Stimulated activated CD4-positive, alpha-beta T cell treated with anti-CD3 and anti-CD28 coated beads, Interleukin-1b, Interleukin-23, amount 100 ng/mL, for 4 hours (primary cell): ENCODE measurements around the gene CYP27B1.
"Not testable (repeated sequence)": the region's sequence is repeated elsewhere in the genome, so short reads cannot be mapped to it uniquely, and the experiment has no call there.

ENCODE experiments used
- DNase-seq, 2 donors: peaks; one replicate each; pipeline ENCODE4 v3.0.0-alpha.2; 2020; ENCODE audit warnings: low read depth in 2 of 2

CYP27B1 gene

GRCh38 chr12:57722716-57723629 lies 43.9 kb downstream of the CYP27B1 start:
- no peak for DNase-seq

GRCh38 chr12:57721846-57722608 lies 44.9 kb downstream of the CYP27B1 start:
- DNase-seq: not testable (repeated sequence)

- no peak for DNase-seq
Observed at GRCh38 chr12:57720606-57721595, 46.0 kb downstream of the CYP27B1 start.

- no peak for DNase-seq
Observed at GRCh38 chr12:57719777-57720605, 46.9 kb downstream of the CYP27B1 start.

DNA sequence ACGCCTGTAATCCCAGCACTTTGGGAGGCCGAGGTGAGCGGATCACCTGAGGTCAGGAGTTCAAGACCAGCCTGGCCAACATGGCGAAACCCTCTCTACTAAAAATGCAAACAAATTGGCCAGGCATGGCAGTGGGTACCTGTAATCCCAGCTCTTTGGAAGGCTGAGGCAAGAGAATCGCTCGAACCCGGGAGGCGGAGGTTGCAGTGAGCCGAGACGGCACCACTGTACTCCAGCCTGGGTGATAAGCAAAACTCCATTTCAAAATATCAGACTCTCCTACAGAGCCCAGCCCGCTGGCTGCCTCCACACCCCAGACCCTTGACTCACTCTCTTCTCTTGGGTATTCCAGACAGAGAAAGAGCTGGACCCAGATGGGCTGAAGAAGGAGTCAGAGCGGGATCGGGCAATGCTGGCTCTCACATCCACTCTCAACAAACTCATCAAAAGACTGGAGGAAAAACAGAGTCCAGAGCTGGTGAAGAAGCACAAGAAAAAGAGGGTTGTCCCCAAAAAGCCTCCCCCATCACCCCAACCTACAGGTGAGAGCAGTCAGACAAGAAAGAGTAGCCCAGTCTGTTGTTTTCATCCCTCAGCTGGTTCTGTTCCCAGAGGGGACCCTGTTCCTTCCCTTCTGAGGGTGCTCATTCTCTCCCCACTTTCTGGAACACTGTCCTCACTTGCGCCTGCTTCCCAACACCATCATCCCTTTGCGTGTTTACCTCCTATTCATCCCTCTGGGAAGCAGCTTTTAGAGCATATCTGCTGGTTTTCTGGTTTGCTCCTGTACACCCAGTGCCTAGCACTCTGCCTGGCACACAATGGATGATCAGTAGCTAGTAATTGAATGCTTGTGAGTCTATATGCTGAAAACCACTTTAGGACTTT lies 48.0 kb downstream of the CYP27B1 start:
- DNase-seq: no peak

DNA sequence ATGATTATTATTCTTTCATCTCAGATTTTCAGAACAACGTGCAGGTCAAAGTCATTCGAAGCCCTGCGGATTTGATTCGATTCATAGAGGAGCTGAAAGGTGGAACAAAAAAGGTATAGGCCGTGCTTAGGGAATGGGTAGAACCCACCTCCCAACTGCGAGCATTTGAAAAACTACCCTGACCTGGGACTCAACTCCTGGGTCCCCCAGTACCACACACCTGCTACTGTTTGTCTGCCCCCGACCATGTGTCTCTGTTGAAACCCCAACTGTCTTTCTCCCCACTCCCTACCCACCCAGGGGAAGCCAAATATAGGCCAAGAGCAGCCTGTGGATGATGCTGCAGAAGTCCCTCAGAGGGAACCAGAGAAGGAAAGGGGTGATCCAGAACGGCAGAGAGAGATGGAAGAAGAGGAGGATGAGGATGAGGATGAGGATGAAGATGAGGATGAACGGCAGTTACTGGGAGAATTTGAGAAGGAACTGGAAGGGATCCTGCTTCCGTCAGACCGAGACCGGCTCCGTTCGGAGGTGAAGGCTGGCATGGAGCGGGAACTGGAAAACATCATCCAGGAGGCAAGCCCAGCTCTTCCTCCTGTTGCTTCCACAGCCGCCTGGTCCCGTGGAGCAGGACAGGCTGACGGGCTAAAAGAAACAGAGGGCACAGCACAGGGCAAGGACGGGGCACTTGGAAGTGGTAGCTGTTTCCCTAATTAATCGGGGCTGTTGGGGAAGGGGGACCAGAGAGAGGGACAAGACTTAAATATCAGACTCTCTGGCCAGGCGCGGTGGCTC lies 48.8 kb downstream of the CYP27B1 start:
- DNase-seq: no peak

DNA sequence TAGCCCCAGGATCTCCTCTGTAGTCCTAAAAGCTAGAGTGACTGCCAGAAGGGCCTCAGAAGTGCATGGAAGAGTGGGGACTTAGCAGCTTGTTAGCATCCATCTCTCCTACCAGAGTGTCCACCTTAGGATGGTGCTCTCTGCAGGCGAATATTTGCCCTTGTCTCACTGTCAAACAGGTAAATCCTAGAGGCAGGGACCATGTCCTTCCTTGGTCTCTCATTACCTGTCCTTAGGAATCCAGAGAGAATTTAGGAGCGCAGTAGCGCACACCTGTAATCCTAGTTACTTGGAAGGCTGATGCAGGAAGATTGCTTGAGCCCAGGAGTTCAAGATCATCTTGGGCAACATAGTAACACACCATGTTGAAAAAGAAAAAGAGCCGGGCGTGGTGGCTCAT lies 49.7 kb downstream of the CYP27B1 start:
- no peak for DNase-seq

DNA sequence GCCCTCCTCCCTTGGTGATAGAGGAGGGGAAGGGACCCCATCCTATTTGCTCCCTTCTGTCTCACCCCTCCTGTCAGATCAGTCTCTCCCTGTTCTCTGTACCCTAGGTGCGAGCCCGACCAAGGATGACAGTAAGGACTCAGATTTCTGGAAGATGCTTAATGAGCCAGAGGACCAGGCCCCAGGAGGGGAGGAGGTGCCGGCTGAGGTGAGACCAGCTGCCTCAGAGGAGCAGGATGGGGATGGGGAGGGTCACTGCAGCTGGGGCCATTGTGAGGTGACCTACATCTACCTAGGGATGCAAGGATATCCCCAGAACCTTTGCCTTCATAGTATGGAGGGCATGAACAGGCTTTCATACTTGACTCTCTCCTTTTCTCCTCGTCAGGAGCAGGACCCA lies 50.6 kb downstream of the CYP27B1 start:
- no peak for DNase-seq

GRCh38 chr12:57715786-57716185 lies 51.1 kb downstream of the CYP27B1 start:
- DNase-seq: no peak

DNA sequence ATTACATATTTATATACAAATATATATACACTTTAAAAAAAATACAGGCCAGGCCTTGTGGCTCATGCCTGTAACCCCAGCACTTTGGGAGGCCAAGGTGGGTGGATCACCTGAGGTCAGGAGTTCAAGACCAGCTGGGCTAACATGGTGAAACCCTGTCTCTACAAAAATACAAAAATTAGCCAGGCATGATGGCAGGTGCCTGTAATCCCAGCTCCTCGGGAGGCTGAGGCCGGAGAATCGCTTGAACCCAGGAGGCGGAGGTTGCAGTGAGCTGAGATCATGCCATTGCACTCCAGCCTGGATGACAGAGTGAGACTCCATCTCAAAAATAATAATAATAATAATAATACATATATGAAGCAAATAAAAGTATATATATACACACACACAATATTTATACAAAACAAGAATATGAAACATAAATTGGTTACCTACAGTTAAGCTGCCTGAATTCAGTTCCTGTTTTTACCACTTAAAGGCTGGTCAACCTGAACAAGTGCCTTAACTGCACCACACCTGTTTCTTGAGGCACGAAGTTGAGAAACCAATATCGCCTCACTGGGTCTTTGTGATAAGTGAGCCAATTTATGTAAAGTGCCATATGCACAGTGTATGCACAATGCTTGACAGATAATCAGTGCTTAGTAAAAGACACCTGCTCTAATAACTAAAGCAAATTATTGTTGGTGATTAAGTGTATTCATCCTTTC lies 51.7 kb downstream of the CYP27B1 start:
- not testable (repeated sequence) for DNase-seq

DNA sequence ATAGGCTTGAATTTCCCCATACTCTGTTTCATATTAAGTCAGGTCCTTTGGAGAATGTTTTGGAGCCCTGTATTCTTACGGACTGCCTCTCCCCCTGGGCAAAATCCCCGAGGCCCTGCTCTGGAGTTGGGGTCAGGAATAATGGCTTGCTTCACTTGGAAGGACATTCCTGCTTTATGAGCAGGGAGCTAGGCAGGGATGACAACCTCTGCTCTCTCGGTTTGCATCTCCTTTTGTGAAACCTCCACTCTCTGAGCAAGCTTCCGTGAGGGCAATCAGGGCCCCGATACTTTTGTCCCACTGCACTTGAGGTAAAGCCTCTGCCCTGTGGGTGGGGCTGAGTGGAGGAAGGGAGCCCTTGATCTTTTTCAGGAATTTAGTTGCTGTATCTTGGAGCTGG lies 53.7 kb downstream of the CYP27B1 start:
- DNase-seq: no peak

DNA sequence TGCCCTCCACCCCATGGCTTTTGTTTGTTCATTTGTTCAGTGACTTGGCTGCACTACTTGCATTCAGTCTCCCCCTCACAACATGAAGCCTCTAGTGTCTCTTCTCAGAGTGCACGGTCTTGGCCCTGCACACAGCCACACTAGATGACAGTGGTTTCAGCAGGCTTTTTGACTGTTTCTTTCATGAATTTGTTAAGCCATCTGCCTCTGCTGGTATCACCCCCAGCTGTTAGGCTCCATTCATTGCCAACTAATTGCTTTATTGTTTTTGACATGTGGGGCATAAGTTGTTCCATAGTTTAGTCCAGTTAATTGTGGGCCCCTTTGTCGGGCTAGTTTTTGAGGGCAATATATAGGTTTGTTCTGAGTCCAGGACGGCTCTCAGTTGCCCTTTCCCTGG lies 54.2 kb downstream of the CYP27B1 start:
- DNase-seq: no peak
